Lung (tissue), 12 donors: Measurements from ENCODE around the gene SKA2. TPM values are rescaled to one million over a fixed set of nuclear protein-coding genes. Genes with fewer than 3 reads are reported as not detected.

Experiments used
- ATAC-seq: fragments of 200-7000 bp; cut with Tn5 transposase; one replicate; pipeline ENCODE4 v1.9.1; 2020; ENCODE audit warnings: moderate number of reproducible peaks; ENCODE audit not compliant: insufficient read depth, low FRiP score
- DNase-seq, 3 donors: peaks; one replicate each; pipeline ENCODE4 v3.0.0-alpha.2; 2013 to 2017
- H3K27ac ChIP-seq, 2 donors: one replicate each; pipeline ENCODE4 v1.5.1; 2013; ENCODE audit warnings: mild to moderate bottlenecking in 2 of 2, moderate library complexity in 2 of 2, control low read depth in 1 of 2, inconsistent platforms in 1 of 2, low read depth in 1 of 2, low read length in 1 of 2
- H3K27me3 ChIP-seq, 3 donors: one replicate each; pipeline ENCODE4 v1.5.1; 2013; ENCODE audit warnings: low read length in 2 of 3; ENCODE audit not compliant: control insufficient read depth in 3 of 3, insufficient read depth in 3 of 3
- H3K36me3 ChIP-seq, 4 donors: one replicate each; pipeline ENCODE4 v1.5.1; 2013; ENCODE audit warnings: low read length in 4 of 4, mild to moderate bottlenecking in 1 of 4, moderate library complexity in 1 of 4; ENCODE audit not compliant: control insufficient read depth in 4 of 4, insufficient read depth in 4 of 4
- H3K4me1 ChIP-seq, 5 donors: one replicate each; pipeline ENCODE4 v1.5.1; 2013; ENCODE audit warnings: low read length in 5 of 5, mild to moderate bottlenecking in 2 of 5, moderate library complexity in 1 of 5; ENCODE audit not compliant: control insufficient read depth in 5 of 5, insufficient read depth in 5 of 5
- H3K4me3 ChIP-seq: one replicate; pipeline ENCODE4 v1.5.1; 2013; ENCODE audit warnings: mild to moderate bottlenecking, control low read depth, moderate library complexity
- H3K9ac ChIP-seq, 2 donors: one replicate each; pipeline ENCODE4 v1.5.1; 2013; ENCODE audit warnings: low read length in 2 of 2, control low read depth in 1 of 2; ENCODE audit not compliant: insufficient read depth in 1 of 2
- H3K9me3 ChIP-seq, 4 donors: one replicate each; pipeline ENCODE4 v1.5.1; 2013; ENCODE audit warnings: low read length in 3 of 4, mild to moderate bottlenecking in 1 of 4, moderate library complexity in 1 of 4; ENCODE audit not compliant: control insufficient read depth in 4 of 4, insufficient read depth in 3 of 4
- CTCF ChIP-seq: IDR thresholded peaks from 2 replicates; pipeline ENCODE4 v1.5.1; 2012; ENCODE audit warnings: mild to moderate bottlenecking; ENCODE audit errors: control extremely low read depth, extremely low read depth
- WGBS, 2 donors: extraction: QIAGEN DNeasy Blood & Tissue Kit; methylation state at CpG; one replicate each; pipeline ENCODE4 v1.1.7; 2013; 5-methylcytosine and 5-hydroxymethylcytosine counted together
- polyA plus RNA-seq, 2 donors: library from polyadenylated mRNA; stranded (reverse); fragments of 200-250 nt; gene quantifications; one replicate each; pipeline ENCODE4 v1.2.1, GENCODE V29; 2013
- total RNA-seq, 2 donors: library from RNA; depleted of rRNA in 1 of 2; stranded (reverse); fragments of >200 nt in 1 of 2; gene quantifications; one replicate each; pipeline ENCODE4 v1.2.1, GENCODE V29; 2014 to 2021
- donor health status: control.
- donor health status: control.
- donor health status: Bipolar disorder and iron deficiency.
- donor health status: healthy.
- donor health status: DM: yes; HTN: yes; CAD: no.

The SKA2 gene
- total and polyA plus RNA-seq, 4 donors = 20.0 to 46.7 (median 29.0) TPM

GRCh38 chr17:59108400-59109102 is 46.4 kb downstream of the SKA2 start:
- no peak for TF ChIP-seq CTCF
- H3K36me3 ChIP-seq = peaks cover 0 to 14% (median 2%) of the 10 kb centered on the region in 4 donors
- no peak overlapping the region for H3K9ac ChIP-seq
- H3K4me3 ChIP-seq = no peak overlapping the region
- peak in 2 of 3 donors; percentile 13 to 23 for DNase-seq
- H3K27me3 ChIP-seq = no peaks in the 10 kb centered on the region
- H3K9me3 ChIP-seq = no peaks in the 10 kb centered on the region
- H3K27ac ChIP-seq = no peak overlapping the region
- H3K4me1 ChIP-seq = peaks cover 0 to 16% (median 4%) of the 10 kb centered on the region in 5 donors
- no peak for ATAC-seq
- 67 to 85% methylated on average over 7 of the region's 7 CpGs for WGBS, 2 donors

GRCh38 chr17:59107306-59107670 is 47.7 kb downstream of the SKA2 start:
- H3K9ac ChIP-seq = peak overlapping the region; percentile 83 to 91
- 0 to 3% methylated on average over 10 of the region's 10 CpGs for WGBS, 2 donors
- no peak for DNase-seq
- no peak for TF ChIP-seq CTCF
- H3K27ac ChIP-seq = peak overlapping the region; percentile 78 to 83
- peaks cover 0 to 14% (median 3%) of the 10 kb centered on the region in 4 donors for H3K36me3 ChIP-seq
- ATAC-seq = no peak
- peak overlapping the region; percentile 67 for H3K4me3 ChIP-seq
- H3K27me3 ChIP-seq = no peaks in the 10 kb centered on the region
- peaks cover 0 to 16% (median 4%) of the 10 kb centered on the region in 5 donors for H3K4me1 ChIP-seq
- no peaks in the 10 kb centered on the region for H3K9me3 ChIP-seq

GRCh38 chr17:59106463-59107305 is 48.3 kb downstream of the SKA2 start, which contains the start of gene TRIM37:
Gene TRIM37 (minus strand): TSS chr17:59106880. CDS start chr17:59106461, 419 bp downstream.
- DNase-seq = peak; percentile 99
- H3K36me3 ChIP-seq = peaks cover 0 to 14% (median 3%) of the 10 kb centered on the region in 4 donors
- peak; percentile 96 for ATAC-seq
- H3K27me3 ChIP-seq = no peaks in the 10 kb centered on the region
- H3K4me1 ChIP-seq = peaks cover 0 to 16% (median 4%) of the 10 kb centered on the region in 5 donors
- peak within 1 kb of the TSS; percentile 82 for H3K4me3 ChIP-seq
- WGBS, 2 donors = 0 to 1% methylated on average over 68 to 89 of the region's 89 CpGs
- no peak for TF ChIP-seq CTCF
- H3K27ac ChIP-seq = peak within 1 kb of the TSS; percentile 94
- H3K9me3 ChIP-seq = no peaks in the 10 kb centered on the region
- peak within 1 kb of the TSS; percentile 83 to 91 for H3K9ac ChIP-seq
